MM.1S (cell line): ENCODE data around the gene ALDH18A1.

Experiments used
- DNase-seq: peaks from one replicate; pipeline ENCODE4 v3.0.0-alpha.2; 2015
- H2AFZ ChIP-seq: fragments of 300-600 bp; sonication (generic); 2 replicates; pipeline ENCODE4 v1.6.0; 2016; ENCODE audit warnings: antibody characterized with exemption, low read length
- H3F3A ChIP-seq: fragments of 300-600 bp; sonication (generic); 2 replicates; pipeline ENCODE4 v1.6.1; 2016; ENCODE audit warnings: mild to moderate bottlenecking, antibody characterized with exemption, low read length, moderate library complexity, mixed read lengths; ENCODE audit not compliant: insufficient read depth
- H3K27ac ChIP-seq: fragments of 300-600 bp; sonication (generic); 2 replicates; pipeline ENCODE4 v1.5.1; 2016; ENCODE audit warnings: mild to moderate bottlenecking, low read length
- H3K27me3 ChIP-seq: fragments of 300-600 bp; sonication (generic); replicated peaks from 2 replicates; pipeline ENCODE4 v1.6.0; 2016; ENCODE audit warnings: low read length; ENCODE audit not compliant: insufficient read depth
- H3K36me3 ChIP-seq: fragments of 300-600 bp; sonication (generic); replicated peaks from 2 replicates; pipeline ENCODE4 v1.6.1; 2016; ENCODE audit warnings: mild to moderate bottlenecking, low read length, mixed read lengths; ENCODE audit not compliant: insufficient read depth
- H3K4me1 ChIP-seq: fragments of 300-600 bp; sonication (generic); 2 replicates; pipeline ENCODE4 v1.6.1; 2016; ENCODE audit warnings: low read length, mixed read lengths
- H3K4me2 ChIP-seq: fragments of 300-600 bp; sonication (generic); 2 replicates; pipeline ENCODE4 v1.6.0; 2016; ENCODE audit warnings: low read depth, low read length
- H3K4me3 ChIP-seq: fragments of 300-600 bp; sonication (generic); 2 replicates; pipeline ENCODE4 v1.5.1; 2016; ENCODE audit warnings: low read length, mixed read lengths
- H3K79me2 ChIP-seq: fragments of 300-600 bp; sonication (generic); 2 replicates; pipeline ENCODE4 v1.6.1; 2016; ENCODE audit warnings: mixed run types, low read length, mixed read lengths
- H3K9ac ChIP-seq: fragments of 300-600 bp; sonication (generic); 2 replicates; pipeline ENCODE4 v1.6.1; 2016; ENCODE audit warnings: low read length, mixed read lengths
- H3K9me2 ChIP-seq: fragments of 300-600 bp; sonication (generic); replicated peaks from 2 replicates; pipeline ENCODE4 v1.6.1; 2016; ENCODE audit warnings: mild to moderate bottlenecking, low read length, mixed read lengths; ENCODE audit not compliant: insufficient read depth
- H3K9me3 ChIP-seq: fragments of 300-600 bp; sonication (generic); replicated peaks from 2 replicates; pipeline ENCODE4 v1.6.1; 2016; ENCODE audit warnings: mild to moderate bottlenecking, low read length, mixed read lengths; ENCODE audit not compliant: insufficient read depth
- H4K20me1 ChIP-seq: fragments of 300-600 bp; sonication (generic); 2 replicates; pipeline ENCODE4 v1.6.1; 2016; ENCODE audit warnings: mild to moderate bottlenecking, low read length, moderate library complexity, mixed read lengths; ENCODE audit not compliant: insufficient read depth
- CTCF ChIP-seq: fragments of 300-600 bp; sonication (generic); IDR thresholded peaks from 2 replicates; pipeline ENCODE4 v1.5.1; 2016; ENCODE audit warnings: antibody characterized with exemption, low read length, mixed read lengths
- EZH2 ChIP-seq: fragments of 300-600 bp; sonication (generic); optimal IDR thresholded peaks from 2 replicates; pipeline ENCODE3; 2017; ENCODE audit warnings: low read depth, mild to moderate bottlenecking, antibody characterized with exemption, low read length, mixed read lengths
- EZH2phosphoT487 ChIP-seq: fragments of 300-600 bp; sonication (generic); IDR thresholded peaks from 2 replicates; pipeline ENCODE4 v1.6.1; 2018; ENCODE audit warnings: antibody characterized with exemption, low read length

The ALDH18A1 gene

DNA sequence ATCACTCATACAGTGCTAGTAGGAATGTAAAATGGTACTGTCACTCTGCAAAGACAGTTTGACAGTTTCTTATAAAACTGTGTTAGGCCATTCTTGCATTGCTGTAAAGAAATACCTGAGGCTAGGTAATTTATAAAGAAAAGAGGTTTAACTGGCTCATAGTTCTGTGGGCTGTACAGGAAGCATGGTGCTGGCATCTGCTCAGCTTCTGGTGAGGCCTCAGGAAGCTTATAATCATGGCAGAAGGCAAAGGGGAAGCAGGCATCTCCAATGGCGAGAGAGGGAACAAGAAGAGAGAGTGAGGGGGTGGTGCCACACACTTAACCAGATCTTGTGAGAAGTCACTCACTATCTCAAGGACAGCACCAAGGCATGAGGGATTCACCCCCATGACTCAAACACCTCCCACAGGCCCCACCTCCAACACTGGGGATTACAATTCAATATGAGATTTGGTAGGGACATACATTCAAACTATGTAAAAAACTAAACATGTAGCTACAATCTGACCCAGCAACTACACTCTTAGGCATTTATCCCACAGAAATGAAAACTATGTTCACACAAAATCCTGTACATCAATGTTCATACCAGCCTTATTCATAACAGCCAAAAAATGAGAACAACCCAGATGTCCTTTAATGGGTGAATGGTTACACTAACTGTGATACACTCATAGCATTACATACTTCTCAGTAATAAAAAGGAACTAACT lies 5.0 kb downstream of the ALDH18A1 start:
- peaks cover 42% of the 10 kb centered on the region for H3K79me2 ChIP-seq
- peaks cover 11% of the 10 kb centered on the region for H3K36me3 ChIP-seq
- H3K9ac ChIP-seq, result no peak overlapping the region
- H3K9me3 ChIP-seq, result no peaks in the 10 kb centered on the region
- TF ChIP-seq CTCF, result no peak
- TF ChIP-seq EZH2phosphoT487, result no peak
- no peak for TF ChIP-seq EZH2
- H2AFZ ChIP-seq, result no peak overlapping the region
- no peak overlapping the region for H3K4me3 ChIP-seq
- DNase-seq, result no peak
- no peaks in the 10 kb centered on the region for H3K27me3 ChIP-seq
- 0 out of 2 replicates have a peak, but pooled peaks cover 6% of the 10 kb centered on the region for H4K20me1 ChIP-seq
- H3K27ac ChIP-seq, result no peak overlapping the region
- no peaks in the 10 kb centered on the region for H3F3A ChIP-seq
- H3K4me1 ChIP-seq, result peaks cover 7% of the 10 kb centered on the region
- no peak overlapping the region for H3K4me2 ChIP-seq
- H3K9me2 ChIP-seq, result no peaks in the 10 kb centered on the region

GRCh38 chr10:95650232-95650631 lies 6.3 kb downstream of the ALDH18A1 start:
- H3K27ac ChIP-seq, result no peak overlapping the region
- no peaks in the 10 kb centered on the region for H3K9me3 ChIP-seq
- no peak overlapping the region for H3K9ac ChIP-seq
- DNase-seq, result no peak
- peaks cover 11% of the 10 kb centered on the region for H3K36me3 ChIP-seq
- no peak overlapping the region for H3K4me3 ChIP-seq
- 0 out of 2 replicates have a peak, but pooled peaks cover 6% of the 10 kb centered on the region for H4K20me1 ChIP-seq
- TF ChIP-seq EZH2phosphoT487 (no peak), CTCF (no peak), EZH2 (no peak)
- no peak overlapping the region for H2AFZ ChIP-seq
- peaks cover 33% of the 10 kb centered on the region for H3K79me2 ChIP-seq
- H3K9me2 ChIP-seq, result no peaks in the 10 kb centered on the region
- no peaks in the 10 kb centered on the region for H3F3A ChIP-seq
- peaks cover 2% of the 10 kb centered on the region for H3K4me1 ChIP-seq
- H3K4me2 ChIP-seq, result no peak overlapping the region
- H3K27me3 ChIP-seq, result no peaks in the 10 kb centered on the region

GRCh38 chr10:95648138-95648537 lies 8.4 kb downstream of the ALDH18A1 start:
- Histone ChIP-seq H3K36me3 (peaks cover 11% of the 10 kb centered on the region), H3K79me2 (peaks cover 19% of the 10 kb centered on the region; the same call in 1 of the 2 replicates)

More at GRCh38 chr10:95648138-95648537, 8.4 kb downstream of the ALDH18A1 start:
- Histone ChIP-seq H3K9me2 (no peaks in the 10 kb centered on the region), H3K4me1 (no peaks in the 10 kb centered on the region), H2AFZ (no peak overlapping the region), H4K20me1 (0 out of 2 replicates have a peak, but pooled peaks cover 6% of the 10 kb centered on the region), H3K4me2 (no peak overlapping the region), H3K9me3 (no peaks in the 10 kb centered on the region), H3K27me3 (no peaks in the 10 kb centered on the region), H3K4me3 (no peak overlapping the region), H3F3A (no peaks in the 10 kb centered on the region), H3K27ac (no peak overlapping the region), H3K9ac (no peak overlapping the region)
- TF ChIP-seq EZH2 (no peak), CTCF (no peak), EZH2phosphoT487 (no peak)
- no peak for DNase-seq
